Fibroblast of pulmonary artery (primary cell): ENCODE measurements around the gene EBPL.

Source experiments
- DNase-seq: peaks from one replicate; pipeline ENCODE4 v3.0.0-alpha.2; 2010; ENCODE audit warnings: low read depth
- H3K4me3 ChIP-seq: replicated peaks from 2 replicates; pipeline ENCODE4 v1.5.1; 2011; ENCODE audit warnings: low read depth, mild to moderate bottlenecking, control low read depth, low read length, moderate library complexity
- TF ChIP-seq, protein P1 (sequence below): IDR thresholded peaks from 2 replicates; pipeline ENCODE4 v1.5.1; 2011; ENCODE audit warnings: mild to moderate bottlenecking, control low read depth, low read length, inconsistent platforms; ENCODE audit errors: missing control alignments

Gene EBPL

DNA sequence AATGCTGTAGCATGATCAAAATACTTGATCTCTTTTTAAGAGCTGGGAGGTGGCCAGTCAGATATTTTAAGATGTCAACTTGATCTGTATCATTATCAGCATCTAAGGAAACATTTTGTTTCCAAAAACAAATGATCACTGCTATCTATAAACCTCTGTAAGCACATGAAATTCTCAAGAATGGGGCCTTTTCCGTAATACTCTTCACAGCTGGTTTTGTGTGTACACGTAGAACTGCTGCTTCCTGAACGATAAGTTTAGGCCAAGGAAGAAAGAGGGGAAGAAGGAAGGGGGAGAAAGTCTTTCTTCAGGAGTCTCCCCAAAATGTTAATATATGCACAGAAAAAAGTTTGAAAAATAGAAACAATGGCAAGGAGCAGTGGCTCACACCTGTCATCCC lies 37.3 kb downstream of the EBPL start:
- no peak overlapping the region for H3K4me3 ChIP-seq
- no peak for DNase-seq
- TF ChIP-seq, protein P1, sequence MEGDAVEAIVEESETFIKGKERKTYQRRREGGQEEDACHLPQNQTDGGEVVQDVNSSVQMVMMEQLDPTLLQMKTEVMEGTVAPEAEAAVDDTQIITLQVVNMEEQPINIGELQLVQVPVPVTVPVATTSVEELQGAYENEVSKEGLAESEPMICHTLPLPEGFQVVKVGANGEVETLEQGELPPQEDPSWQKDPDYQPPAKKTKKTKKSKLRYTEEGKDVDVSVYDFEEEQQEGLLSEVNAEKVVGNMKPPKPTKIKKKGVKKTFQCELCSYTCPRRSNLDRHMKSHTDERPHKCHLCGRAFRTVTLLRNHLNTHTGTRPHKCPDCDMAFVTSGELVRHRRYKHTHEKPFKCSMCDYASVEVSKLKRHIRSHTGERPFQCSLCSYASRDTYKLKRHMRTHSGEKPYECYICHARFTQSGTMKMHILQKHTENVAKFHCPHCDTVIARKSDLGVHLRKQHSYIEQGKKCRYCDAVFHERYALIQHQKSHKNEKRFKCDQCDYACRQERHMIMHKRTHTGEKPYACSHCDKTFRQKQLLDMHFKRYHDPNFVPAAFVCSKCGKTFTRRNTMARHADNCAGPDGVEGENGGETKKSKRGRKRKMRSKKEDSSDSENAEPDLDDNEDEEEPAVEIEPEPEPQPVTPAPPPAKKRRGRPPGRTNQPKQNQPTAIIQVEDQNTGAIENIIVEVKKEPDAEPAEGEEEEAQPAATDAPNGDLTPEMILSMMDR, result no peak

DNA sequence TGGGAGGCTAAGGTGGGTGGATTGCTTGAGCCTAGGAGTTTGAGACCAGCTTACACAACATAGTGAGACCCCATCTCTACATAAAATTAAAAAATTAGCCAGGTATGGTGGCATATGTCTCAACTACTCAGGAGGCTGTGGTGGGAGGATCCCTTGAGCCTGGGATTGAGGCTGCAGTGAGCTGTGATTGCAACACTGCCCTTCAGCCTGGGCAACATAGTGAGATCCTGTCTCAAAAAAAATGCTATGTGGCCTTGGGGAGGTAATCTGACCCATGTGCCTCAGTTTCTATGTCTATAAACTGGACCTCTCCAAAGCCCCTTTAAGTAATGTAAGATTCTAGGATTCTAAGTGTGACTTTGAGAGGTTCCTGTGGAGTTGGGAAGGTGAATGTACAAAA lies 37.8 kb downstream of the EBPL start:
- H3K4me3 ChIP-seq, result no peak overlapping the region
- TF ChIP-seq, protein P1, result no peak
- no peak for DNase-seq

DNA sequence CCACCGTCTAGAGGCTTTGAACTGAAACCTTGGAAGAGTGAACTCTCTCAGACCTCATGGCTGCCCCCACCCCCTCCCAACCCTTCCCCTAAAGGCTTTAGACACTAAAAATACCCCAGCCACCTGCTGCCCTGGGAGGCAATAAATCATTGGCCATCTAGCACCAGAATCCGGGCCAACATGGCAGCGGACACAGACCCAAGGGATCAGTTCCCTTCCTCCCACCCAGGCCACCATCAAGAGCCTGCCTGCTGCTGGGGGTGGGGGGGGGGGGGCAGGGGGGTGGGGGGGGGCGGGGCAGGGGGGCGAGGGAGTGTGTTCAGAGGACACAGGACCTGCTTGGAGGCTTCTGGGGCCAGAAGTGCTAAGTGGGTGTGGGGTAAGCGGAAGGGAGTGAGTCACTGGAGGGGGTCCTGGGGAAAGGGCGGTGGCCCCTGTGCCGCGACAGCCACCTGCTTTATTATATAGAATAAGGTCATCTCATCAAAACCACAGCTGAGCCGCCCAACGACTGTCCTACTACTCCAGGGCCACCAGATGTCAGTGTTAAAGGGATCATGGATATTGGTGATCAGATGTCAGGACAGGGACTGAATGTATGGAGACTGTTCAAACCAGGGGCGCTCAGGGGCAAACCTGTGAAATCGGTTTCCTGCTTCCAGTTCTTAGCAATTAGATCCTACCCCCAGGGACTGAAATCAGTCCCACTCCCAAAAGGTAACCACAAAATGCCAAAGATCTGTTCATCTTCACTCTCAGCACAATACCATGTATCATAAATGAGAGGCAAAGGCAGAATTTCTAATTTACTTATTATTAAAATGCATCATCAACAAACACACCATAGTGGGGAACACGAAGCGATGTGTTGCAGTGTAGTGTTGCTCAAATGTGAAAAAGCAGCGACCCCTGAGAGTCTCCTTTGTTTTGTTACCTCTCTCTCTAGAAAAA lies 38.7 kb downstream of the EBPL start:
- DNase-seq, result peak; percentile 35
- no peak overlapping the region for H3K4me3 ChIP-seq
- TF ChIP-seq, protein P1, result peak; percentile 41

DNA sequence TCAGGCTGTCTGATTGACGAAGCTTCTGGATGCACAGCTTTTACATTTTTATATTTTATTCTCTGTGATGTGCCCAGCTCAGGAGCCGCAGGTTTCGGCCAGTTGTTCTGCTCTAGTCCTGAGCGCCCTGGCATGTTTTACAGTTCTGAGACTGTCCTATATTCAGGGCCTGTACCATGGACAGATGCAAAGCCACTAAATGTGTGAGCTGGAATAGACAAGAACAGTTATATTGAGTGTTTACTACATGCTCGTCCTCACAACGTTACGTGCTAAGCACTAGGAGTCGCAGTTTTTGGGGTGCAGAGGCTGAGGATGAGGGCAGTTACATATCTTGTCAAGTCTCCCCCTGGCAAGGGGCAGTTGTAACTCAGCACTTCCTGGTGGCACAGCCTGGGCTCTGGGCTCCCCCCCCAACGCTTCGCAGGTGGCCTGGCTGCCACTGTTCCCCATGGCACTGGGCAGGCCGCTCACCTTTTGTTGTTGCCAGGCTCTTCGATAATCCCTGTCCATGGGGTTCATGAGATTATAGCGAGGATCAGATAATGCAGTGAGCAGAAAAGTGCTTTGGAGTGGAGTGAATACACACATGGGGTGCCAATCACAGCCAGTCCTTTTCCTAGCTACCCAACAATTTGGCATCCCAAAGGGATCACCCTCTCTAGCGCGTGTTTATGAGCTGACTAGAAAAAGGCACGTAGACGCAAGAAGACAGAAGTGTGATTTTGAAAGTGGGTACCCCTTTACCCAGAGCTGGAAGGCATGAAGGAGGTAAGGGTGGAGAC lies 39.5 kb downstream of the EBPL start:
- no peak overlapping the region for H3K4me3 ChIP-seq
- DNase-seq, result no peak
- TF ChIP-seq, protein P1, result no peak

DNA sequence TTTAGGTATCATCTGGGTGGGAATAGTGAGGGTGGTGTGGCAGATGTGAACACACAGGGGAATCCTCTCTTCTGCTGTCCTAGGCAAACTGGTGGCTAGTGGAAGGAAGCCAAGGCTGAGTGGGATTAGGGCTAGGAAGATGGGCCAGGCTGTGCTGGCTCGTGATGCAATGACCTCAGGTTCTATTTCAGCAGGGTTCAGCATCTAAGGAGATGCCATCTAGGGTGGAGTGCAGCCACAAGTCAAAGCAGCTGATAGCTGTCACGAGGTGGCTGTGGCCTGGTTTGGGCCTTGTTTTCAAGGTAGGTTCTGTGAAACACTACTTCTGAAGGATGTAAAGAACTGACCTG lies 41.3 kb downstream of the EBPL start:
- DNase-seq, result no peak
- no peak overlapping the region for H3K4me3 ChIP-seq
- TF ChIP-seq, protein P1, result no peak

DNA sequence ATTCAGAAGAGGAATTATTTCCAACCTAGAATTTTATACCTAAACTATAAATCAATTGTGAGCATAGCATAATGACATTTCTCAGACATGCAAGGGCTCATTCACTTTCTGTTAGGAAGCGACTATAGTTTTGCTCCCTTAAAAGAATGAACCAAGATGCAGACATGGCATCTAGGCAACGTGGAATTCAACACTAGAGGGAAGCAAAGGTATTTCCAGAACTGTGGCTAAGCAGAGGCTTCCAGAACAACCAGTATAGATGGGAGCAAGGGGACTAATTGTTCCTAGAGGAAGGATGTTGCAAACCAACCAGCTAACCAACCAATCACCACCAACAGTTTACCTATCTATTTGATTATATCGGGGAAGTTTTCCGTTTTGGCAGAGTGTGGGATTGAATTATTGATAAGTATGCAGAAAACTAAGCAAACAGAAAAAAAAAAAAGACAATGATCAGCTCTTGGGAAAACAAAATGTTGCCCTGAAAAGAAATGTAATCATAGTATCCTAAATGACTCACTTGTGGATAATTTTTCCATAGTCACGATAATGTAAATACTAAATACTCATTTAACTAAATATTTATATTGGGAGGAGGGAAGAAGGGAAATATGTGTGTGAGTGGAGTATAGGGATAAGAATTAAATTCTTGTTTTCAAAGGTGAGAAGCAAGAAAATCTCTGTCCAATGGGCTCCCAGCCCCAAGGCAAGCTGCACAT lies 41.9 kb downstream of the EBPL start:
- peak; percentile 59 for DNase-seq
- TF ChIP-seq, protein P1, result peak; percentile 56

More for the DNA sequence above, 41.9 kb downstream of the EBPL start:
- no peak overlapping the region for H3K4me3 ChIP-seq
